GM21360 (cell line): Measurements from ENCODE around the gene PTGIR.

Experiments
- ATAC-seq: cut with Tn5 transposase; IDR thresholded peaks from one replicate; pipeline ENCODE4 v1.9.1; 2021; ENCODE audit warnings: mild to moderate bottlenecking, moderate library complexity; ENCODE audit not compliant: unreplicated experiment

PTGIR gene

DNA sequence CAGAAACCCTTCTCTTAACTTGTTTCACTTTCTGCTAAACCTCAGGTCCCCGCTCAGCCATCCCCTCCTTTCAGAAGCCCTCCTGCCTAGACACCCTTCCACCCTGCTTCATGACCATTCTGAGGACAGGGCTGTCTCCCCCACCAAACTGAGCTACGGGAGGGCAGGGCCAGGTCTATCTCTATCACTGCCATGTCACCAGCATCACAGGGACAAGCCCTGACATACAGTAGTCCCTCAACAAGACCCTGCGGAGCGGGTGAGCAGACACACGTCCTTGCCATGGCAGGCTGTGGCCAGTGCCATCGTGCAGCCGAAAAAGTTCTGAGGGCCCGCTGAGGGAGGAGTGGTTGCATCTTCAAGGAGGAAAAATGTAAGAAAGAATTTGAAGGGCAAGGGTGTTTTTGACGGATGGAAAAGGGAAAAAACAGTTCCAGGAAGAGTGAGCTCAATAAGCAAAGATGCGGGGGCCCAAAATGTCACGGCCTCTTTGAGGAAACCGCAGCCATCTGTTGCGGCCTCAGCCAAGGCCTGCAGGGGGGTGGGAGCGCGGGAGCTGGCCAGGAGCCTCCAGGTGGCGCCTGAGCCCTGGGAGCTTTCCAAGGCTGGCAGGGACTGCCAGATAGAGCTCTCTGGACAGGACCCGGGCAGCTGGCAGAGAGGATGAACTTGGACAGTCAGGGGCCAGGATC is 8.1 kb downstream of the PTGIR start:
- ATAC-seq = no peak

DNA sequence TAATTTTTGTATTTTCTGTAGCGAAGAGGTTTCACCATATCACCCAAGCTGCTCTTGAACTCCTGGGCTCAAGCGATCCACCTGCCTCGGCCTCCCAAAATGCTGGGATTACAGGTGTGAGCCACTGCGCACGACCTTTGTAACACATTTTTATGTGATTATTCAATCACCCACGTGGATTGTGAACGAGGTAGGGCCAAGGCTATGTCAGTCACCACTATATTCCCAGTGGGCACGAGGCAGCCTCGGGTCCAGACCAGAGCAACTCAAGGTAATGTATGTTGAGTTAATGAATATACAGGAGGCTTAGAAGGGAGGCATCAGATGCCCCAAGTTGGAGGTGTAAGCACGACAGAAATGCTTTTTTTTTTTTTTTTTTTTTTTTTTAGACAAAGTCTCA is 8.9 kb downstream of the PTGIR start:
- no peak for ATAC-seq

DNA sequence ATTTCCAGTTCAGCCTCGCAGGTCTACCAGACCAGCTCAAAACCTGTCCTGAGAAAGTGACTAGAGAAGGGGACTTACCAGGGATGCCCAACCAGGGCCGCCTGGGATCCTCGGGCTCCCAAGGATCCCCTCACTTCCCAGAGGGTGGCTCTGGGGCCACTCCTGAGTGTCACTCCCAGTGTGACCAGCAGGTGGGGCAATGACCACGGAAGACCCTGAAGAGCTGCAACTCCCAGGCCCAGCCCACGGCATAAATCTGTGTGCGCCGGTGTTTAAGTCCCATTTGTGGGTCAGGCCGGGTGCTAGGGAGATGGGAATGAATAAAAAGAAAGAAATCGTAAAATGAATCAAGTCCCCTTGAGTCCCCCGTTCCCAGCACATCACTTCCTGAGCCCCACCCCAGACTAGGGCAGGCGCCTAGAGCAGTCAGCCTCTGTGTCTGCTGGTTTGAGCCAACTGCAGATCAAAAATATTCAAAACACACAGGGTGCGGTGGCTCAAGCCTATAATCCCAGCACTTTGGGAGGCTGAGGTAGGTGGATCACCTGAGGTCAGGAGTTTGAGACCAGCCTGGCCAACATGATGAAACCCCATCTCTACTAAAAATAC is 10.7 kb downstream of the PTGIR start:
- ATAC-seq = no peak

DNA sequence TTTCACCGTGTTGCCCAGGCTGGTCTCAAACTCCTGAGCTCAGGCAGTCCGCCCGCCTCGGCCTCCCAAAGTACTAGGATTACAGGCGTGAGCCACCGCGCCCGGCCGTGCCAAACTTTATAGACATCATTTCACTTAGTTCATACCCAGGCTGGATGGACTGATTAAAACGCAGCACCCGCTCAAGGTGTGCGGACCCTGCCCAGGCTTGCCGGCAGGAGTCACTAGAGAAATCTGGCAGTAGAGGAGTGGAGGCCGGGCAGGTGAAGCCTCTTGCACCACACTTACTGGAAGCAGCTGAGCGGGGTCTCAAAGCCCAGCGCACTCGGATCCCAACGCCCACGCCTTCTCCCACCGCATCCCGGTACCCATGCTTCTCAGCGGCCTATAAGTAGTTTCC is 11.4 kb downstream of the PTGIR start:
- no peak for ATAC-seq

DNA sequence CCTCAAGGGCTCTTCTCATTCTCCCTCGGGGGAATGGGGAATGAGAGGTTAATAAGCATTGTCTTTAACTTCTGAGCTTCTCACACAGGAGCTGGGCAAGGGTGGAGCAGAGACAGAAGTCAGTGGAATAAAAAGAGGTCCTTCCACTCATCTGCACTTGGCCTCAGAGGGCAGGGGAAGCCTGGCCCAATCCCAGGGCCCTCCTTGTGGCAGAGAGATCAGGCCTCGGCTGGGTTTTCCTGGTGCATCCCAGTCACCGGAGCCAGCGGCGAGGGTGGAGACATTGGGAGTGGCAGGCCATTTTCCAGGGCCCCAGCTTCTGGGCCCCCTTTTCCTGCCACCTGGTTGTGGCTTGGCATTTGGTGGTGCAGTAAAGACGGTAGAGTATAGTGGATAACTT is 13.1 kb downstream of the PTGIR start:
- ATAC-seq = no peak

DNA sequence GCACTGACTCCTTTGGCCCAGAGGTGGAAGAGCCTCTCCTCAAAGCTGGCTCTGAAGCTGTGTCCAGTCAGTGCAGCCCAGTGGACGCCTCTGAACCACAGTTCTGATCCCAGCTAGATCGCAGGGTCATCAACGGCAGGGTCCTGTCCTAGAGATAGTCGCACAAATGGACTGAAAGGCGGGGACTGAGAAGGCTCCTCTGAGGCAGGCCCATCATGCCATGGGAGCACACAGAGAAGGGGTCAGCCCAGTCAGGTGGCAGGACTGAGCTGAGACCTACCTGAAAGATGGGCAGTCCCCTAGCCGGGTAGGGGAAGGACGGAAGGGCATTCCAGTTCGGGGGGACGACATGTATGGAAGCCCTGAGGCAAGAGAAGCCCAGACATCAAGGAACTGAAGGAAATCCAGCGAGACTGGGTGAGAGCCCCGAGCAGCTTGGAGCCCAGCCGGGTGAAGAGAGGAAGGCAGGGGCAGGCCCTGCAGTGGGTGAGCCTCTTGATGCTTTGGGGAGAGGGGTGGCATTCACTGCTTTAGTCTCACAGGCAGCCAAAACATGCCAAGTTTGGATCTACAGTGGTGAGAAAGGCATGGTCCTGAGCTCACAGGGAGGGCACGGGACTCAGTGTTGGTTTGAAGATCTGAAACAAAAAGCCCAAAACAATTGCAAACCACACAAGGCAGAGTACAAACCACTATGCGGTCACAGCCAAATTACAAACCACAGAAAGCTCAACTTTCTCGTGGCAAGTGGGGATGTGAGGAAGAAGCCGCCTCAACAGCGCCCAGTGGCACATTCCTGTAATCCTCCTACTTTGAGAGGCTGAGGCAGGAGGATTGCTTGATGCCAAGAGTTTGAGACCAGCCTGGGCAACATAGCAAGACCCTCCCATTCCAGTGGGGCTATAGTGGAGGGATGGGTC is 13.8 kb downstream of the PTGIR start:
- ATAC-seq = no peak

DNA sequence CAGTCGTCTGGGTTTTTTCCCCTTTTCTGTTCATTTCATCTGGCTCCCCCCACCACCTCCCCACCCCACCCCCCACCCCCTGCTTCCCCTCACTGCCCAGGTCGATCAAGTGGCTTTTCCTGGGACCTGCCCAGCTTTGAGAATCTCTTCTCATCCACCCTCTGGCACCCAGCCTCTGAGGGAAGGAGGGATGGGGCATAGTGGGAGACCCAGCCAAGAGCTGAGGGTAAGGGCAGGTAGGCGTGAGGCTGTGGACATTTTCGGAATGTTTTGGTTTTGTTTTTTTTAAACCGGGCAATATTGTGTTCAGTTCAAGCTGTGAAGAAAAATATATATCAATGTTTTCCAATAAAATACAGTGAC is 14.5 kb downstream of the PTGIR start:
- ATAC-seq = no peak

DNA sequence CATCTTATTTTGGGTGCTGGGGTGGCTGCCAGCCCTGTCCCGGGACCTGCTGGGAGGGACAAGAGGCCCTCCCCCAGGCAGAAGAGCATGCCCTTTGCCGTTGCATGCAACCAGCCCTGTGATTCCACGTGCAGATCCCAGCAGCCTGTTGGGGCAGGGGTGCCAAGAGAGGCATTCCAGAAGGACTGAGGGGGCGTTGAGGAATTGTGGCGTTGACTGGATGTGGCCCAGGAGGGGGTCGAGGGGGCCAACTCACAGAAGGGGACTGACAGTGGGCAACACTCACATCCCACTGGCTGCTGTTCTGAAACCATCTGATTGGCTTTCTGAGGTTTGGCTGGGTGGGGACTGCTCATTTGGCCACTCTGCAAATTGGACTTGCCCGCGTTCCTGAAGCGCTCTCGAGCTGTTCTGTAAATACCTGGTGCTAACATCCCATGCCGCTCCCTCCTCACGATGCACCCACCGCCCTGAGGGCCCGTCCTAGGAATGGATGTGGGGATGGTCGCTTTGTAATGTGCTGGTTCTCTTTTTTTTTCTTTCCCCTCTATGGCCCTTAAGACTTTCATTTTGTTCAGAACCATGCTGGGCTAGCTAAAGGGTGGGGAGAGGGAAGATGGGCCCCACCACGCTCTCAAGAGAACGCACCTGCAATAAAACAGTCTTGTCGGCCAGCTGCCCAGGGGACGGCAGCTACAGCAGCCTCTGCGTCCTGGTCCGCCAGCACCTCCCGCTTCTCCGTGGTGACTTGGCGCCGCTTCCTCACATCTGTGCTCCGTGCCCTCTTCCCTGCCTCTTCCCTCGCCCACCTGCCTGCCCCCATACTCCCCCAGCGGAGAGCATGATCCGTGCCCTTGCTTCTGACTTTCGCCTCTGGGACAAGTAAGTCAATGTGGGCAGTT is 15.1 kb downstream of the PTGIR start:
- ATAC-seq = no peak

DNA sequence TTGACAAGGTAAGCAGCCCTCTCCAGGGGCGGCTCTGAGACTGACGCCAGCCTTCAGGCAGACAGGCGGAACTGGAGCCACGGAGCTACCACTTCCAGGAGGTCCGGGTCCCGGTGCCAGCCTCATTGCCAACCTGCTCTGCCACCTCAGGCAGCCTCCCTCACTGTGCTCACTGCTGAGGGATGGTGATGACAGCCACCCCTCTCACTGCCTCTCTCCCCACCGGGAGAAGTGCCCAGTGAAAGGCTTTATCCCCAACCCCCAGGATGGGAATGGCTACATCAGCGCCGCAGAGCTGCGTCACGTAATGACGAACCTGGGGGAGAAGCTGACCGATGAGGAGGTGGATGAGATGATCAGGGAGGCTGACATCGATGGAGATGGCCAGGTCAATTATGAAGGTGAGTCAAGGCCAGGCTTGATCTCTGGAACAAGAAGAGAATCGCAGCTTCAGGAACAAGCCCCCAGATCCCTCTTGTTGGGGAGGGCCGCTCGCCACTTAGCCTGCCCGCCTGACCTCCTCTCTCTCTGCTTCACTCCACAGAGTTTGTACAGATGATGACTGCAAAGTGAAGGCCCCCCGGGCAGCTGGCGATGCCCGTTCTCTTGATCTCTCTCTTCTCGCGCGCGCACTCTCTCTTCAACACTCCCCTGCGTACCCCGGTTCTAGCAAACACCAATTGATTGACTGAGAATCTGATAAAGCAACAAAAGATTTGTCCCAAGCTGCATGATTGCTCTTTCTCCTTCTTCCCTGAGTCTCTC is 16.1 kb downstream of the PTGIR start:
- ATAC-seq = no peak

DNA sequence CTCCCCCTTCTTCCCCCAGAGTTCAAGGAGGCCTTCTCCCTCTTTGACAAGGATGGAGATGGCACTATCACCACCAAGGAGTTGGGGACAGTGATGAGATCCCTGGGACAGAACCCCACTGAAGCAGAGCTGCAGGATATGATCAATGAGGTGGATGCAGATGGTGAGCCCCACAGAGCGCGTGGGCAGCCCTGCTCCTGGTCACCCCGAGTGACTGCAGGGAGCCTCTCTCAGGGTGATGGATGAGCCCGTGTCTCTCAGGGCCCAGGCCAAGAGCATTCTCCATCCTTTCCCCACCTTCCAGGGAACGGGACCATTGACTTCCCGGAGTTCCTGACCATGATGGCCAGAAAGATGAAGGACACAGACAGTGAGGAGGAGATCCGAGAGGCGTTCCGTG is 16.7 kb downstream of the PTGIR start:
- no peak for ATAC-seq

DNA sequence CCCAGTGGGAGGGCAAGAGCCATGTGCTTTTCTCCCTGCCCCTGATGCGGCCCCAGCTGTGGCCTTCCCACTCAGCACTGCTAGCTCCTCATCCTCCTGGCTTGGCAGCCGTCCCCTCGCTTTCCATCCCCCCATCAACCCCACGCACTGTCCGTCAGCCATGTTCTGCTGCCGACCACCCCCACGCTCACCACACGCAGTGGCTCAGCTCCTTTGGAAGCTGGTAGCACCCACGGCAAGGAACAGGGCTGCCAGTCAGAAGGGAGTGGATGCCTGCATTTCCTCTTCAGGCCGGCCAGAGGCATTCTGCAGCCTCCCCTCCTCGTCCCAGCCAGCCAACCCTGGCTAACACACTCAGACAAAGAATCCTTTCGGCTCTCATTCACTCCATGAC is 17.4 kb downstream of the PTGIR start:
- no peak for ATAC-seq

DNA sequence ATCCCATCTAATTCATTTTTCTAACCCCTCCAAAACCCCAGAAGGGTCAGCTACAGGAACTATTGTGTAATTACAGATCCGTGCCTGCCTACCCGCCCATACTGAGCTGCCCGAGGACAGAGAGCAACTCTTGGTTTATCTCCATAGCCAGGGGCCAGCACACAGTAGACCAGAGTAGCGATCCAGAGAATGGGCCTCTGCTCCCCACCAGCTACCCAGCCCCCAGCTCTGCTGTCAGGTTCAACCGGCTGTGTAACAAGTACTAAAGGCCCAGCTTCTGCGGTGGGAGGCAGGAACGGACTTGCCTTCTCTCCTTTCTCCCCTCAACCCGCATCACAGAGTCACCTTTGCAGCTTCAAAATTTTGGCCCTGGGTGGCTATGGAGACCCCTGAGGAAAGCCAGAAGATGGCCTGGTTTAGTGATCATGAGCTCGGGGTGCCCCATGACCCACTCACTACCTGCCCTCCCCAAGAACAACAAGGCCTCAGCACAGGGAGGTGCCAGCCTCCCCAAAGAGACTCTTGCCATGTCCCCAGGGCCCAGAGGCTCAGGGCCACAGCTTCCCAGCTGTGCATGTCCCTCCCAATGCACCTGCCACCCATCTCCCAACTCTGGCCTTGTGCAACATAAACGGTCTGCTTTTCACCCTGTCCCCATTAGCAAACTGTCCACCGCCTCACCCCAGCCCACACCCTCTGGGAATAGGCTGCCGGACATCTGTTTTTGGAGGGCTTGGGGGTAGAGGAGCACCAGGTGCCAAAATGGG is 18.0 kb downstream of the PTGIR start:
- no peak for ATAC-seq

DNA sequence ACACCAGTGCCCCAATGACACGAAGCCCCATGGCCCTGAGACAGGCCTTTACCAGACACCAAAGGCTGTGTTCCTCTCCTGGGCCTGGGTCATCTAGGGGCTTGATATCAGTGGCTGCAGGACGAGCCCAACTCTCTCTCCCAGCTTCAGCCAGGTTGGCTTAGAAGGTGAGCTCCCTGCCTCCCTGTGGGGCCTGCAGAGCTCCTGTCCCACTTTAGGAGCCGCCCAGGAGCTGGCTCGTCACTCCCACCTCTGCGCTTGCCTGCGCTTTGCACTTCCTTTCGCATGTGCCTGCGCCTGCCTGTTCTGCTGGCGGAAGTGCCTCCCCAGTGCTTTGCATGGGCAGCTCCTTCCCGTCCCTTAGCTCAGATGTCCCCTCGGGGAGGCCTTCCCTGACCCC is 18.9 kb downstream of the PTGIR start:
- ATAC-seq = no peak

DNA sequence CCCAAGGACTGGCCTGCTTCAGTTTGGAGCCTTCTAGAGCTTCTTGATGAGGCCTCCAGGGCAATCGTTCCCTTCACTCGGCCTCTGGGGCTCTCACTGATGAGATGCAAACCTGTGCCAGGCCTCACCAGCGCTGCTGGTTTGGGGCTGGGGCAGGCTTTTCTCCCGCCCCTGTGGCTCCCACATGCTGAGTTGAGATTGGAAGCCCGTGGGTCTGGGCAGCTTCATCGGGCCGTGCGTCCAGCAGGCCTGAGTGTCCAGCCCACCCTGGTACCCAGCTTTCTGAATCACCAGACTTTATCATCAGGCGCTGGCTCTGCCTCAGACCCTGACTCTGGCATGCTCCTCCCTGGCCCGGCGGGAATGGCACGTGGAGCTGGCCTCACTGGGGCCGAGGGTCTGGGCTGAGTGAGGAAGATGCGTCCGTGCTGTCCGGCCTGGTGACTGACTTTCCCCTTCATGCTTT is 19.5 kb downstream of the PTGIR start:
- ATAC-seq = no peak

DNA sequence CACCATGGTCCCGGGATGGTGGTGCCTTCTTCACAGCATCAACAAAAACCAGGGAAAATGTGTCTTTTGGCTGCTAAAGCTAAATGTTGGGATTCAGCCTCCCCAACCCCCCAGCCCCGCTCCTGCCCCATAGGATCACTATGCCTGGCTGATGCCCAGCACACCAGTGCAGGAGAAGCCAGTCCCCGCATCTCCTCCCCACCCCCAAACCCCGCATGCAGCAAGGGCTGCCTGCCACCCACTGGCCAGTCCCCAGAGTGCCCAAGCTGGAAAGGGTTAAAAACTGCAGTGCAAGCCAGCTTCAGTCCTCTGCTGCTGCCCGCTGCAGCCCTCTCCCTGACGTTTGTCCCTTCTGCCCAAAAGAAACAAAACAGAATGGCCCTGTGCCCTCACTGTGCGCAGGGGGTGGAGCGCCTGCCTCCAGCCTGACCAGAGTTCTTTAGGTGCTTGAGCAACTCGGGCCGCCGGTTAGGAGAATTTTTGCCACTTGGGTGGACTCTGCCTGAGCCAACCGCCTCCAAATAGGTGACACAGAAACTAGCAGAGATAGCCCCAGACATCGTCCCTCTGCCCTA is 20.0 kb downstream of the PTGIR start:
- no peak for ATAC-seq

DNA sequence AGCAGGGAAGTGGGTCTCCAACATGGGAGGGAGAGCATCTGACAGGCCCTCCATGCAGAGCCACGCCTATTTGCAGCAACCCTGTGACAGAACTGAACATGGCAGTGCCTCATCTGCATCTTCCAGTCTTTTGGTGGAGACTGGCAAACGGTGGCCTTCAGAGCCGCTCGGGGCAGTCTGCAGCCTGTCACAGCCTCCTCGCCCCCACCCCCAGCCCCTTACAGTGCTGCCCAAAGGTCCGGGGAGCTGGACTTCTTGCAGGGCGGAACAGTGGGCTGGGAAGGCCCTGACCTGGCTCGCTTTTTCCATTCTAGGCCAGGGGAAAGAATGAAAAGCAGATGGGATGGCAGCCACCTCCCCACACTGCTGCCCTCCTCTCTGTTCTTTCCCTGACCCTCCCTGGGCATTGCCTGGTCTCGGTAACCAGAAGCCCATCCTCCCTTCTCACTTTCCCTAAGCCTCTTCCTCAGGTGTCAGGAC is 21.1 kb downstream of the PTGIR start:
- ATAC-seq = no peak

DNA sequence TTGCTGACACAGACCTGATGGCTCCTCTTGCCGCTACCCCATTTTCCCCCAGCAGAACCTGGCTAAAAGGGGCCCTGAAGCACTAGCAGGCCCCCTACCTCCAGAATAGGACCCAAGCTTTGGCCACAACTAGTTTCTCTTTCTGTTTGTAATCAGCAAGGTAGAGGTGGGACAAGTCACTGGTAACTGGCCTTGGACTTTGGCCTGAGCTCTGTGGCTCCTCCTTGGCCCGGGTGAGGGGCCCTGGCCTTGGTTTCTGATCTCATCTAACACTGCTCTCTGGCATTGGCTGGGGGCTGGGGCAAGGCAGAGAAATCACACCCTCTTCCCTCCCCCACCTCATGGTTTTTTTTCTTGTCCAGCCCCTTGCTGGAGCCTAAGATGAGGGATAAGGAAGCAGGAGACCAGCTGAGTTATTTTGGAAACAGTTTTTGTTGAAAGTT is 21.7 kb downstream of the PTGIR start:
- no peak for ATAC-seq

DNA sequence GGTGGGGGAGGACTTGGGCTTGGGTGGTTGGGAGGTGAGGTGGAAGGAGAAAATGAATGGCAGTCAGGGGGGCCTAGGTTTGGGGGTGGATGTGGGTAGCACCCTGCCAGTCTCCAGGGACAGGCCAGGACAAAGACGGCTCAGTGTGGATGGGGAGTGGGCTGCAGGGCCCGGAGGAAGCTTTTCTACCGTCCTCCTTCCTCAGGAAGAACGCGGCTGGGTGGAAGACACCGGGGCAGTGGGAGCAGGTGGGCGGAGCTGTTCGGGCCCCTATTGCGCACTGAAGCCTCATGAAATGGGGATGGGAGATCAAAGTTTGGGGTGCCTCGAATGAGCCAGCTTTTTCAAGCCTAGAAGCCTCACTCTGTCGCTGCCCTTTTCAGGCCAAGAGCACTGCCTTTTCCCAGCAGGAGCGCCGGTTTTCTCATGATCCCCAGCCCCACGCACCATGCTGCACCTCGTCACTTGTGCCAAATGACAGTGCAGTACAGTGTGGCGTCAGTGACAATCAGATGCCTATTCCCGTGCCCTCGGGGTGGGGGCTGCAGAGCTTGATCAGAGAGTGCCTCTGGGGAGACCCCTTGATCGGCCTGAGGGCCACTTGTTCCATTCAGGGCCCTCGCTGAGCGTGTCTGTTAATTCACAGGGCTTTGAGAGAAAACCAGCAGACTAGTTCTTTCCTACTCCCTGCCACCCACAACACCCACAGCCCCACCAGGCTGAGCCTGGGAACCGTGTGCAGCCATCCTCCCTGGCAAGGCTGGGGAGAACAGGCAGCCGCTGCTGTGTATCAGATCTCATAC is 22.3 kb downstream of the PTGIR start:
- ATAC-seq = no peak
